Loucy (cell line): ENCODE data around the gene SLC10A7.

ENCODE experiments used
- H2AFZ ChIP-seq: fragments of 200-600 bp; sonication (generic); 2 replicates; pipeline ENCODE4 v1.6.0; 2016; ENCODE audit warnings: antibody characterized with exemption, mild to moderate bottlenecking, low read length, moderate library complexity
- H3F3A ChIP-seq: fragments of 200-600 bp; 2 replicates; pipeline ENCODE4 v1.6.0; 2016; ENCODE audit warnings: antibody characterized with exemption, low read depth, mild to moderate bottlenecking
- H3K27me3 ChIP-seq: fragments of 200-600 bp; sonication (generic); 2 replicates; pipeline ENCODE4 v1.6.1; 2014; ENCODE audit warnings: low read length, mild to moderate bottlenecking; ENCODE audit not compliant: insufficient read depth, poor library complexity, severe bottlenecking
- H3K36me3 ChIP-seq: fragments of 200-600 bp; sonication (generic); 2 replicates; pipeline ENCODE4 v1.6.1; 2016; ENCODE audit warnings: low read length; ENCODE audit not compliant: insufficient read depth
- H3K4me1 ChIP-seq: fragments of 200-600 bp; sonication (generic); 2 replicates; pipeline ENCODE4 v1.5.1; 2014; ENCODE audit warnings: low read length, mild to moderate bottlenecking; ENCODE audit not compliant: insufficient read depth, poor library complexity, severe bottlenecking
- H3K4me2 ChIP-seq: fragments of 200-600 bp; sonication (generic); 2 replicates; pipeline ENCODE4 v1.6.0; 2014; ENCODE audit warnings: antibody characterized with exemption, low read length, low read depth, mild to moderate bottlenecking; ENCODE audit not compliant: poor library complexity, severe bottlenecking
- H3K4me3 ChIP-seq: fragments of 200-600 bp; sonication (generic); 2 replicates; pipeline ENCODE4 v1.5.1; 2014; ENCODE audit warnings: low read length, mild to moderate bottlenecking, mixed read lengths; ENCODE audit not compliant: poor library complexity, severe bottlenecking
- H3K79me2 ChIP-seq: fragments of 200-600 bp; sonication (generic); 2 replicates; pipeline ENCODE4 v1.6.1; 2014; ENCODE audit warnings: low read length; ENCODE audit not compliant: insufficient read depth
- H3K9ac ChIP-seq: fragments of 200-600 bp; sonication (generic); 2 replicates; pipeline ENCODE4 v1.6.0; 2014; ENCODE audit warnings: mild to moderate bottlenecking, low read depth, low read length, moderate library complexity; ENCODE audit not compliant: poor library complexity, severe bottlenecking
- H3K9me2 ChIP-seq: fragments of 200-600 bp; sonication (generic); replicated peaks from 2 replicates; pipeline ENCODE4 v1.6.1; 2016; ENCODE audit warnings: low read depth, low read length, mixed read lengths
- H3K9me3 ChIP-seq: fragments of 200-600 bp; sonication (generic); 2 replicates; pipeline ENCODE4 v1.6.1; 2014; ENCODE audit warnings: mild to moderate bottlenecking, antibody characterized with exemption, low read length, low read depth; ENCODE audit not compliant: insufficient read depth
- H4K20me1 ChIP-seq: fragments of 200-600 bp; sonication (generic); 2 replicates; pipeline ENCODE4 v1.6.0; 2014; ENCODE audit warnings: antibody characterized with exemption, low read length, mild to moderate bottlenecking; ENCODE audit not compliant: insufficient read depth, poor library complexity, severe bottlenecking
- EZH2phosphoT487 ChIP-seq: fragments of 200-600 bp; IDR thresholded peaks from 2 replicates; pipeline ENCODE4 v1.6.1; 2018; ENCODE audit warnings: antibody characterized with exemption, mild to moderate bottlenecking, moderate library complexity, borderline replicate concordance
- TF ChIP-seq, protein P1 (sequence below): fragments of 200-600 bp; sonication (generic); conservative IDR thresholded peaks from 2 replicates; pipeline ENCODE4 v1.5.1; 2014; ENCODE audit warnings: mild to moderate bottlenecking, antibody characterized with exemption, low read length

Gene SLC10A7

GRCh38 chr4:146308951-146309350 lies 212.8 kb downstream of the SLC10A7 start:
- no peaks in the 10 kb centered on the region for H3K4me1 ChIP-seq
- no peaks in the 10 kb centered on the region for H3K9me3 ChIP-seq
- H3K79me2 ChIP-seq, result no peaks in the 10 kb centered on the region
- no peak overlapping the region for H3K4me3 ChIP-seq
- no peaks in the 10 kb centered on the region for H4K20me1 ChIP-seq
- H3K4me2 ChIP-seq, result no peak overlapping the region
- H3K9me2 ChIP-seq, result no peaks in the 10 kb centered on the region
- no peaks in the 10 kb centered on the region for H3K27me3 ChIP-seq
- H3F3A ChIP-seq, result no peaks in the 10 kb centered on the region
- H2AFZ ChIP-seq, result no peak overlapping the region
- H3K9ac ChIP-seq, result no peak overlapping the region
- H3K36me3 ChIP-seq, result peaks cover 4% of the 10 kb centered on the region; the same call in 1 of the 2 replicates
- no peak for TF ChIP-seq EZH2phosphoT487
- TF ChIP-seq, protein P1, sequence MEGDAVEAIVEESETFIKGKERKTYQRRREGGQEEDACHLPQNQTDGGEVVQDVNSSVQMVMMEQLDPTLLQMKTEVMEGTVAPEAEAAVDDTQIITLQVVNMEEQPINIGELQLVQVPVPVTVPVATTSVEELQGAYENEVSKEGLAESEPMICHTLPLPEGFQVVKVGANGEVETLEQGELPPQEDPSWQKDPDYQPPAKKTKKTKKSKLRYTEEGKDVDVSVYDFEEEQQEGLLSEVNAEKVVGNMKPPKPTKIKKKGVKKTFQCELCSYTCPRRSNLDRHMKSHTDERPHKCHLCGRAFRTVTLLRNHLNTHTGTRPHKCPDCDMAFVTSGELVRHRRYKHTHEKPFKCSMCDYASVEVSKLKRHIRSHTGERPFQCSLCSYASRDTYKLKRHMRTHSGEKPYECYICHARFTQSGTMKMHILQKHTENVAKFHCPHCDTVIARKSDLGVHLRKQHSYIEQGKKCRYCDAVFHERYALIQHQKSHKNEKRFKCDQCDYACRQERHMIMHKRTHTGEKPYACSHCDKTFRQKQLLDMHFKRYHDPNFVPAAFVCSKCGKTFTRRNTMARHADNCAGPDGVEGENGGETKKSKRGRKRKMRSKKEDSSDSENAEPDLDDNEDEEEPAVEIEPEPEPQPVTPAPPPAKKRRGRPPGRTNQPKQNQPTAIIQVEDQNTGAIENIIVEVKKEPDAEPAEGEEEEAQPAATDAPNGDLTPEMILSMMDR, result no peak

- TF ChIP-seq EZH2phosphoT487, result no peak
- TF ChIP-seq, protein P1, result no peak
These were observed 218.9 kb downstream of the SLC10A7 start for GRCh38 chr4:146302822-146303221.

DNA sequence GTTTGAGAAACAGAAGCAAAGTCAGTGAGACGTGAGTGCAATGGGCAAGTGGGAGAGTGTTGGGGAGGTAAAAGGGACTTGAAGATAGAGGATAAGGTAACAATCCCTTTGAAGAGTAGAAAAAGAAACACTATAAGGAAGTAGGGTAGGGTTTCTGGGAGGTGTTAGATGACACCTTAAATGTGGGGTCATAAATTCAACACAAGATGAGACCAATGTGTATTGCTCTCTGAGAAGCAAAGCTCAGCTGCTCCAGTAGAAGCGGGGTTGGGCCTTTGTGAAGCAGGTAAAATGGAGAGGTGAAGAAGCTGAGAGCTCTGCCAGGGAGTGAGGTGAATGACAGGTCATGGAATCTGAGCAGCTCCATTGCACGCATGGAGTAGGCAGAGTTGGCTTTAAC lies 222.1 kb downstream of the SLC10A7 start:
- H3K9me2 ChIP-seq, result no peaks in the 10 kb centered on the region
- H3K4me2 ChIP-seq, result no peak overlapping the region
- H3F3A ChIP-seq, result no peaks in the 10 kb centered on the region
- no peaks in the 10 kb centered on the region for H4K20me1 ChIP-seq
- no peaks in the 10 kb centered on the region for H3K79me2 ChIP-seq
- no peak overlapping the region for H3K9ac ChIP-seq
- H3K4me3 ChIP-seq, result no peak overlapping the region
- TF ChIP-seq, protein P1, result no peak
- TF ChIP-seq EZH2phosphoT487, result no peak
- no peaks in the 10 kb centered on the region for H3K27me3 ChIP-seq
- H3K36me3 ChIP-seq, result peaks cover 4% of the 10 kb centered on the region; the same call in 1 of the 2 replicates
- no peaks in the 10 kb centered on the region for H3K4me1 ChIP-seq
- no peak overlapping the region for H2AFZ ChIP-seq
- H3K9me3 ChIP-seq, result no peaks in the 10 kb centered on the region

More at GRCh38 chr4:146302822-146303221, 218.9 kb downstream of the SLC10A7 start:
- no peaks in the 10 kb centered on the region for H3K9me2 ChIP-seq
- H4K20me1 ChIP-seq, result no peaks in the 10 kb centered on the region
- H3K9ac ChIP-seq, result no peak overlapping the region
- H3K9me3 ChIP-seq, result no peaks in the 10 kb centered on the region
- no peak overlapping the region for H3K4me3 ChIP-seq
- no peaks in the 10 kb centered on the region for H3K4me1 ChIP-seq
- H3K4me2 ChIP-seq, result no peak overlapping the region
- peaks cover 4% of the 10 kb centered on the region; the same call in 1 of the 2 replicates for H3K36me3 ChIP-seq
- no peak overlapping the region for H2AFZ ChIP-seq
- no peaks in the 10 kb centered on the region for H3K79me2 ChIP-seq
- no peaks in the 10 kb centered on the region for H3F3A ChIP-seq
- H3K27me3 ChIP-seq, result no peaks in the 10 kb centered on the region
